Tongue (tissue), 2 donors: ENCODE measurements around the gene BMP7. TPM values are rescaled to one million over a fixed set of nuclear protein-coding genes. Genes with fewer than 3 reads are reported as not detected.
"Not testable (repeated sequence)": the region's sequence is repeated elsewhere in the genome, so short reads cannot be mapped to it uniquely, and the experiment has no call there.

Experiments
- DNase-seq: peaks from one replicate; pipeline ENCODE4 v3.0.0-alpha.2; 2015
- total RNA-seq: library from RNA; depleted of rRNA; stranded (reverse); fragments of >200 nt; gene quantifications from one replicate; pipeline ENCODE4 v1.2.3, GENCODE V29; 2014

BMP7 gene
- total RNA-seq, 1 donor from 2014 or later: 16.0 TPM

DNA sequence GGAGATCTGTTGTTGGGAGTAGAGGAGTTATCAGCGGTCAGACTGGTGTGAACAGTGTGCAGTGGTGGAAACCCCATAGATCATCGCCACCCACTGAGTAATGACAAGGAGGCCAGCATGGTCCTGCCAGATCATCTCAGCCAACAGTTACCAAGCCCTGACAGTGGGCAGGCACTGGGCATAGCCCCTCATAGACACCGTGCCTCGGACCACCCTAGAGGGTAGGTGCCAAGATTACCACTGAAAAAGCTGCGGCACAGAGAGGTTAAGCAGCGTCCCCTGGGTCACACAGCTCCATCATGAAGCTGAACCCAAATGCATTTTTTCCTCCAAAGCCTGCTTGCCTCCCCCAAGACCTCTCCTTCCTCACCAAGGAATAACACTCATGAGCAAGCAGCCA lies 21.5 kb upstream of the BMP7 start:
- DNase-seq: no peak

- no peak for DNase-seq
Measured at GRCh38 chr20:57287007-57287880, 20.8 kb upstream of the BMP7 start.

GRCh38 chr20:57283860-57284259 lies 17.4 kb upstream of the BMP7 start:
- no peak for DNase-seq

DNA sequence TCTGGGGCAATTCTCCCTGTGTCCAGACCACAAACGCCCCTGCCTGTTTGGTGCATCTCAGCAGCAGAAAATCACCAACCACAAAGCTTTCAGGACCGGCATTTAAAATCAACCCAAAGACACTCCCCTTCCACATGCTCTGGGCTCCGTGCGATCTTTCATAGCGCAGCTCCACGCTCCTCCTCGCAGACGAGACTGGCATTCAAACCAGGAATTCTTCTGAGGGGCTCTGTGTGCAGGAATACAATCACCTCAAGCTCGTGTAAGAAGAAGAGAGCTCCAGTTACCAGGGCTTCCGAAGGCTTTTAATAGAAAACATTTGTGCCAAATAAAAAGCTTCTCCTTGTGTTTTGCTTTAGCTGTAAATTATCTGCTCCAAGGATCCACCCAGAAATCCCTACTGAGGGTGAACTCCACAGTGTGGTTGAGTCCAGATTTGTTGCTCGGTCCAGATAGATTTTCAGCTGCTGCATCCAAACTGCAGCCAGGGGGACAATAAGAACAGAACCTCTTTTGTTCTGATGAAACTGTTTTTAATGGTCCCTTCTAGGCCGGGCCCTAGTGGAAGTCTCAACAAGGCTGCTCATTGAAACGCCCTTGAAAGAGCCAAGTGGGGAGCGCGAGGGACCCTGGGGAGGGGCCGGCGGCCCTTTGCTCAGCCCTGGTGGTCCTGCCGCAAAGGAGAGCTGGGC lies 16.4 kb upstream of the BMP7 start:
- peak; percentile 56 for DNase-seq

DNA sequence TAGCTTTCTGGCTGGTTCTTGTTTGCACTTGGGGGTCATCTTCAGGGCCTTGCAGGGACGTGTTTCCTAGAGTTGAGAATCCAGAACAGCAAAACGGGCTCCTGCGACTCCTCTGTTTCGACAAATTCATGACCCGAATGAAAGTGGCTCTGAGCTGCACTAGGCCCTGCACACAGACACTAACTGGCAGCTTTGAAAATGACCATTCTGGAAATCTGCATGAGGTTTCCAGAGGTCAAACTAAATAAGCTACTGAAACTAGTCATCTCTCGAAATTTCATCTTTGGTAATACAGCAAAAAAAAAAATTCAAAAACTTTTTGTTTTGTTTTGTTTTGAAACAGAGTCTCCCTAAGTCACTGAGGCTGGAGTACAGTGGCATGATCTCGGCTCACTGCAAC lies 15.5 kb upstream of the BMP7 start:
- no peak for DNase-seq

DNA sequence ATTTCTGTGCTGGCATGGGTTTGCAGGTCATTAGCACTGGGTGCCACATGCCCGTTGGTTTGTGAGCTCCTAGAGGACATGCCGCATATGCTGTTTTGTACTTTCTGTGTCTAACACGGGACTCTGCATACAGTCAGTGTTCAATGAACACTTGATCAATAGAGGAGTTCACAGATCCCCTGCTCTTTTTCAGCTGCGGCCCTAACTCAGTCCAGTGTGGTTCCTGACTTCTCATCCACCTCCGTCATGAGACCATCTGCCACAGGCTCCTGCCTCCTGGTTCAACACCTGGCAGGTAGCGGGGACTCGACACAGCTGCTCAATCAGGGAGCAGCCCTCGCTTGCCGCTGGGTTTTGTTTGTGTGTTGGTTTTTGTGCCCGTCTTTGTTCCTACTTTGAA lies 13.8 kb upstream of the BMP7 start:
- no peak for DNase-seq

- DNase-seq: not testable (repeated sequence)
Measured at GRCh38 chr20:57279548-57279947, 13.1 kb upstream of the BMP7 start.

DNA sequence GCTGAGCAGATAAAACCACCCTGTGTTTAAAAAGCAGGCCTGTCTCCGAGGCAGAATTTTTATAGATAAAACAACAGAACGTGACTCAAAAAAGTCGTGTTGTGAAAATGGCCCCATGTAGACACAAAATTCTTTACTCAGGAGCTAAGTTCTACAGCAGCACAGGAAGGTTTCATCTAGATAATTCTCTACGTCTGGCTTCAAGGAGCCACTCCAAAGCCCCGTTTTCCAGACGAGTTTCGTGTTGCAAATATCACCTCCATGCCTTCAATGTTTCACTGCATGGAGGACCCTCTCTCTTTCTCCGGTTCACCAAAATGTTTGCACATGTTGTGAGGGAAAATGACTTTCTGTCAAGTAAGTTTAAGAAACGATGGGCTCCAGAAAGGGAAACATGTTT lies 12.0 kb upstream of the BMP7 start:
- DNase-seq: no peak

GRCh38 chr20:57277398-57278105 lies 11.1 kb upstream of the BMP7 start:
- DNase-seq: no peak

GRCh38 chr20:57276221-57276620 lies 9.8 kb upstream of the BMP7 start:
- no peak for DNase-seq

DNA sequence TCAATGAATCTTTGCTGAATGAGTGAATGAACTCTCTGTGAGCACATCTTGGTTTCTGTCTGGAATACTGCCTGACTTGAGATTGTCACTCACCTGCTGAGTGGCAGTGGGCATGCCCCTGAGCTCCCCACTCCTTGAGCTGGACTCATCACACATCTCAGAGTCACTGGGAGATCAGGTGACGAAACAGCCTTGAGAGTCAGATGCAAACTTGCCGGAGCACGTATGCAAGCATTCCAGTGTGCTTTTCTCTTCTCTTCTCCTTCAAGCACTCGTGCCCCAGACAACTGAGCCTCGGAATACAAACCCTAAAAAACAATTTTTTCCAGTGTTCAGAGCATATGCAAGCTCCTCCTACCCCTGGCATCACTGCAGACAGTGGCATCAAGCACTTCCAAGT lies 9.4 kb upstream of the BMP7 start:
- DNase-seq: peak; percentile 52

DNA sequence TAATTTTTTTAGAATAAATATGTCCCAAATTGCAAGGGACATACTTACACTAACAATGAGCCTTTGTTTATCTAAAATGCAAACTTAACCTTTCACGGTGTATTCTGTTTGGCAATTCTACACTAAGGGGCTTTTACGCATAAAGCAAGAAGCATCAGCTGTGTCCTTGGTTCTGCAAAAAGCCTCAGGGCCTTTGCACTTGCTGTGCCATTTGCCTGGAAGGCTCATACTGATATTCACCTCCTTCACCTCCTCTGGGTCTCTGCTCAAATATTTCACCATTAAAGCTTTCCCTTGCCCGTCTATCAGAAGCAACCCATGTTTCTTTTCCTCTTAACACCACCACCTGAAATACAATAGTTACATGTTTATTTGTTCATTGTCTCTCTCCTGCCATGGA lies 8.9 kb upstream of the BMP7 start:
- DNase-seq: no peak

DNA sequence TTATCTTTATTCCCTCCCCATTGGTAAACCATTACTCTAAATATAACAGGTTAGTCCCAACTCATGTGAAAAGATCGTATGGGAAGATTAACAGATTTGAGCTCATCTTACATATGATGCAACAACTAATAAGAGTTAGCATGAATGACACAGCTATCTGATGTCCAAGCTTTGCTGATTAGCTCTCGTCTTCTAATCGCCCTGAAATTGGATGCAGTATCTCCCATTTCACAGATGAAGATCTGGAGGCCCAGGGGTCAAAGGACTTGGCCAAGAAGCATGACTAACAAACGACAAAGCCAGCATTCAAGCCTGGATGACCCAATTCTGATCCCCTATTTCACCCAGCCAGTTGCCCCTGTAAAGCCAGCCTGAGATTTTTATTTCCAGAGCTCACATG lies 8.4 kb upstream of the BMP7 start:
- DNase-seq: no peak

GRCh38 chr20:57274299-57274698 lies 7.9 kb upstream of the BMP7 start:
- no peak for DNase-seq

DNA sequence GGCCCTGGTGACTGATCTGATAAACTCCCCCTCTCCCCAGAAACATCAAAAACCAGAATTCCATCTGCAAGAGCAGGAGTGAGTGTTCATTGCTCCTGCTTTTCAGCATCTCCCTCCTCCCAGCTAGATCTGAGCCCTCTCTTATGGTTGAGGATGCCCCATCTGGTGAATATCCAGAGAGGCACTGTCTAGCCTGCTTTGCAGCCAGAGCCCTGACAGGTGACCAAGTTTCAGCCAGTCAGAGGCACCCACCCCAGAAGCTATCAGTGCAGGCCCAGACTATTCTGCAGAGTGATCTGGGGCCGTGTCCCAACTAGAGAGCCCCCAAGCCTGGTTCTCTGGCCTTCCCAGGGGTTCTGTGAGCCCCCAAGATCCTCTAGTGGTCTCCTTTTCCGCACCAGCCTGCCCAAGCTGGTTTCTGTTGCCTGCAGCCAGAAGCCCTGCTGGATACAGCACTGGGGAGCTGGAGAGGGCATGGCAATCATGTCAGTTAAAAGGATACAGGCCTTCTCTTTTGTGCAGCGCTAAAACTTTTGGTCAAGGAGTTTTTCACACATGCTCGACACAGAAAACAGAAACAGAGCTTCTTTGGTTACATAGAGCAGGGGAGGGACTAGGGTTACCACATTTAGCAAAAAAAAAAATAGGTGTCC lies 6.6 kb upstream of the BMP7 start:
- DNase-seq: no peak

DNA sequence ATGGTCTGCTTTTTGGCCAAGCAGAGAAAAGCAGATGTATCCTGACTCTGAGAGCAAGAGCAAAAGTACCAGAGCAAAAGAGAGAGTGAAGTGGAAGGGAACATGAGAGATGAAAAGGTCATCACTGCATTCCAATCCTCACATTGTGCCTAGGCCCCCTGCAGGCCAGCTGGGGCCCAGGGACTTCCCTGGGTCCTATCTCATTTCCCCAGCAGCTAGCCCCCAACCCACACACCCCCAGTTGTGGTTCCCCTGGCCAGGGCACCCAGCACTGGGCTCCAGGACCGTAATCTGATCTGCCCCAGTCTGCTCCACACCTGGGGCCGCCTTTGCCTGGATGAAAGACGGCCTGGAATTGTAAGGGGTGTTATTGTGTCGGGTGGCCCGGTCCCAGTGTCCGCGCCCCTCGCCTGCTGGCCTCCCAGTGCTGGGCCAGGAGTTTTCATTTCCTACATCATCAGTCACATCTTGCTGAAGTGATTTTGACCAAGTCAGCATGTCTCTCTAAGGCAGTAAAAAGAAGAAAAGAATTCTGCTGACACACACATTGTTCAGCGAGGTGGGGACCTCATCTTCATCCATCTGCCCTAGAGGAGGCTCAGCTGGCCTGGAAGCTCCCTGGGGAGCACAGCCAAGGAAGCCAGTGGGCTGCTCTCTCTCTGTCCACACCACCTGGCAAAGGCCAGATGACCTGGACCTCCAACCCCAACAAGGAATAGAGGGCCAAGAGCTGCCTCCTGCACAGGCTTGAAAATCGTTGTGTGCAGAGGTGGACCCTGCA lies 4.0 kb upstream of the BMP7 start:
- DNase-seq: no peak

DNA sequence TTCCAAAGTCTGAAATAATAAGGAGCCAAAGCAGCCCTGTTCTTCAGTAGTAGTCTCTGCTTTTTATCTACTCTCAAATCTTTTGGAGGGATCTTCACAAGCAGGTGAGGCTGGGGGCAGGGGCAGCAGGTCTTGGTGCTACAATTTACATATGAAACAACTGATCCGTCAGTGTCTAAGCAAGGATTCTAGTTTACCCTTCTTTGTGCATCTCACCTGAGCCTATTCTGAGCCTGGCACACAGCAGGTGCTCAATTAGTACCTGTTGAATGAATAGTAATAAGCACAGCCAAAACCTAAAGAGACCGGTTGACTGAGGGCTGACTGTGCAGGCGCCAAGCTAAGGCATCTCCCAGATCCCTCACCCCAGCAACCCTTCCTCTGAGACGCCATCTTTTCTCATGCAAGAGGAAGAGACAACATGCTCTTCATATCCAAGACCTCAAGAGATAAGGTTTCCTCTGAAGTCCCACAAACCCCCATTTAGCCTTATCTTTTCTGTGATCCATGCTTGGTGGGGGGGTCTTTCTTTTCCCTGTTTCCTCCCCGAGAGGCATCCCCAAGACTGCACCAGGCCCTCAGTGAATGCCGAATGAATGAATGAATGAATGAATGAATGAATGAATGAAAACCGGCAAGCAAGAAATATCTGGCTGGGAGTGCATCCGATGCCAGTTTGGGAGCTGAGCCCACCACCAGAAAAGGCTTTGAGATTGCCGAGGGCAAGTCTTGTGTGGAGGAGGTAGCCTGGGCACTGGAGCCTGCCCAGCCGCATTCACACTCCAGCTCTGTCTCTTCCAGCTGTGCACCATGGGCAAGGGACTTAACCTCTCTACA lies 2.9 kb upstream of the BMP7 start:
- DNase-seq: no peak

DNA sequence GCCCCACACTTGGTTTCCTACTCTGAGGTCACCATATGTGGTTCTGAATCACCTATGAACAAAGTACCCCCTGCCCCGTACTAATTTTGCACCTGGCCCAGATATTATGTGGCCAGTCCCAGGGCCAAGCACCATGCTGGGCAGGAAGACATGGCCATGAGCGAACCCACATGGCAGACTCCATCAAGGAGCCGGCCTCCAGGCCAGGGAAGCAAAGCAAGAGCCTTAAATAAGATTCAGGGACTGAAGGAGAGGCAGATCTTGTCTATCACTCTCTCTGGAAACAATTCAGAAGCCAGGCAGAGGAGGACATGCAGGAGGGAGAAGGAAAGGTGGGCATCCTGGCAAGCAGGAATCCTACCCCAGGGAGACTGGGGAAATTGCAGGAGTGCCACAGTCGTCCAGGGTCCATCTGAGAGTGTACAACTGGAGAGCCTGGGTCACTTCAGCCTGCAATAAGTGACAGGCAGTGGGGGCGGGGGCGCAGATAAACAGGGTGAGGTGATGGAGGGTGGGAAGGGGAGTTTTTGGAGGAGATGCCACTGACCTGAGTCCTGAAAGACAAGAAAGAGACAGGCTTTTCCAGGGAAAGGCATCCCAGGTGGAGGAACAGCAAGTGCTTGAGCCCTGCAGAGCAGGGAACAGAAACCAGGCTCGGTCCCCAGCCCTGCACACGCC lies 2.1 kb upstream of the BMP7 start:
- DNase-seq: no peak

DNA sequence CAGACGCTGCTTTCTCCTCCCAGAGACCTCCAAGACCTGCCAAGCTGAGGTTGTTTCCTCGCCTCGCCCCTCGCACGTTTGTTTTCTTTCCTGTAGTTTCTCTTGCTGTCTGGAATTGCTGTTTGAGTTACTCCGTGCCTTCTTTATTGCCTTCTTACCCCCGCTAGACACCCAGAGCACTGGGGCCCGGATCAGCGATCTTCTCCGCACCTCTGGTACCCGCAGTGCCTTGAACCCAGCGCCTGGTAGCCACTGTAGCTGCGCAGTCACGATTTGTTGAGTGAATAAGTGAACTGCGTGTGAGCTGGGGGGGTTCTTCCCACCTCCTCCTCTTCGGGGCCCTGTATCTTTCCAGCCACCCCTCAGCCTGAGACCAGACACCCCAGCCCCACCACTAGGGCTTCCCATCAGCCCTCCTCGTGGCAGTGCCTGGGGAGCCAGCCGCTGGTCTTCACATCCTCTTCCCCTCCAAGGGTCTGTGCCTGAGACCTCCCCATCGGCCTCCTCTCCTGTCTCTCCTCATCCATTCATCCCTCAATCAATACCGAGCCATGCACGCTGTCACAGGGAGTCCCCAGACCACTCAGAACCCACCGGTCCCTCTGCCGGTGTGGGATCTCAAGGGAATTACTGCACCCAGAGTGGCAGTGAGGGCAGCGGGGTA lies 849 bp upstream of the BMP7 start:
- no peak for DNase-seq

DNA sequence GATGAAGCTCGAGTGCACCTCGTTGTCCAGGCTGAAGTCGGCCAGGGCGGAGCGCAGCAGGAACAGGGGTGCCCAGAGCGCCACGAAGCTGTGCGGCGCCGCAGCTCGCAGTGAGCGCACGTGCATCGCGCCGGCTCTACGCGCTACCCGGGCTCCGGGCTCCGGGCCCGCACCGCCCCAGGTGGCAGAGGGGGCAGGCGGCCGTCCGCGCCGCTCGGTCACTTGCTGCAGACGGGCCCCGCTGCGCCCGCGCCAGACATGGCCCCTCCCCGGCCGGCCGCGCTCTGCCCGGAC lies 497 bp downstream of the BMP7 start:
- DNase-seq: no peak
